Measurements from ENCODE around the gene IRAK2.

The IRAK2 gene

GRCh38 chr3:10189557-10190354, 25.0 kb downstream of the IRAK2 start:
- DNase-seq (ENCODE audit: low read depth) = peak; percentile 16

- peak; percentile 30 for DNase-seq (ENCODE audit: low read depth)
These were observed 28.4 kb downstream of the IRAK2 start for GRCh38 chr3:10192953-10193691.

- no peak for DNase-seq (ENCODE audit: low read depth)
These were observed 29.1 kb downstream of the IRAK2 start for GRCh38 chr3:10193692-10194327.

- DNase-seq (ENCODE audit: low read depth) = no peak
These were observed 29.8 kb downstream of the IRAK2 start for GRCh38 chr3:10194328-10195071.

- DNase-seq (ENCODE audit: low read depth) = no peak
These were observed 30.8 kb downstream of the IRAK2 start for GRCh38 chr3:10195366-10196089.

GRCh38 chr3:10196389-10197052, 31.8 kb downstream of the IRAK2 start:
- DNase-seq (ENCODE audit: low read depth) = no peak

GRCh38 chr3:10198226-10198625, 33.5 kb downstream of the IRAK2 start:
- no peak for DNase-seq (ENCODE audit: low read depth)

GRCh38 chr3:10198761-10199649, 34.3 kb downstream of the IRAK2 start:
- DNase-seq (ENCODE audit: low read depth) = peak; percentile 42

GRCh38 chr3:10204921-10205320, 40.2 kb downstream of the IRAK2 start:
- DNase-seq (ENCODE audit: low read depth) = no peak

- no peak for DNase-seq (ENCODE audit: low read depth)
These were observed 40.9 kb downstream of the IRAK2 start for GRCh38 chr3:10205451-10206165.

- no peak for DNase-seq (ENCODE audit: low read depth)
These were observed 41.4 kb downstream of the IRAK2 start for GRCh38 chr3:10206166-10206511.

- no peak for DNase-seq (ENCODE audit: low read depth)
These were observed 48.6 kb downstream of the IRAK2 start for GRCh38 chr3:10213156-10213792.

- DNase-seq (ENCODE audit: low read depth) = no peak
These were observed 51.1 kb downstream of the IRAK2 start for GRCh38 chr3:10215578-10216368.

GRCh38 chr3:10217359-10217758, 52.6 kb downstream of the IRAK2 start:
- no peak for DNase-seq (ENCODE audit: low read depth)

- no peak for DNase-seq (ENCODE audit: low read depth)
These were observed 55.0 kb downstream of the IRAK2 start for GRCh38 chr3:10219737-10220136.

- DNase-seq (ENCODE audit: low read depth) = no peak
These were observed 59.2 kb downstream of the IRAK2 start for GRCh38 chr3:10223676-10224639.

Data from stimulated activated CD8-positive, alpha-beta memory T cell treated with anti-CD3 and anti-CD28 coated beads, Interleukin-15, amount 100 ng/mL, for 1 hour (primary cell).